ENCODE measurements around the gene NSG2. TPM values are rescaled to one million over a fixed set of nuclear protein-coding genes. Genes with fewer than 3 reads are reported as not detected.

NSG2 gene
- total RNA-seq, 1 donor, result not detected

DNA sequence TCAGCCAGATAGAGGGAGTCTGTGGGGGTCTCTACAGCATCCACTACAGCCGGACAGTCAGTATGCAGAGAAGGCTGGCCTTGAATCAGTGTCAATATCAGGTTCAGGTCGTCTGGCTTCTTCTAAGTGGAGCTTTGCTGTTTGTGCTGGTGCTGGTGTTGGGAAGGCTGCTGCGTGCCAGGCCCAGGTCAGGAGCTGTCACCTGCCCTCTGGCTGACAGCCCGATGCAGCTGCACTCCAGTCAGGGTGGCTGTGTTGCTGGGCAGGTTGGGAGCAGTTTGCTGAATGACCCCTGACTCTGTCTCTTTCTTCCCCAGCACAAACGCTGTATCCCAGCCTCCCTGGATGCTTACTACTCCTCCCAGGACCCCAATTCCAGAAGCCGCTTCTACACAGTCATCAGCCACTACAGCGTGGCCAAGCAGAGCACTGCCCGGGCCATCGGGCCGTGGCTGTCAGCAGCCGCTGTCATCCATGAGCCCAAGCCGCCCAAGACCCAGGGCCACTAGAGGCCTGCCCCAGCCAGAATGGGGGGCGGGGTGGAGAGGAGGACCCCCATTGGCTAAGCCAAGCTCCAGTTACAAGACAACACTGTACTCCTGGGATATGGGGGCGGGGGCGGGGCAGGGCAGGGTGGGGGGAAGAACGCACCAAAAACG is 61.6 kb downstream of the NSG2 start:
- no peaks in the 10 kb centered on the region for H3K9me3 ChIP-seq (ENCODE audit: low read depth, low read length)
- no peak overlapping the region for H3K4me3 ChIP-seq (ENCODE audit: insufficient read depth, low read length)
- H3K4me2 ChIP-seq (ENCODE audit: insufficient read depth, low read length), result no peak overlapping the region
- no peaks in the 10 kb centered on the region for H3K27me3 ChIP-seq (ENCODE audit: insufficient read depth, low read length)
- H3K27ac ChIP-seq (ENCODE audit: low read depth, low read length), result no peak overlapping the region
- DNase-seq (ENCODE audit: insufficient read length, low spot score, missing footprints), result no peak
- H4K20me1 ChIP-seq (ENCODE audit: insufficient read depth, low read length), result no peaks in the 10 kb centered on the region
- TF ChIP-seq, protein P1, sequence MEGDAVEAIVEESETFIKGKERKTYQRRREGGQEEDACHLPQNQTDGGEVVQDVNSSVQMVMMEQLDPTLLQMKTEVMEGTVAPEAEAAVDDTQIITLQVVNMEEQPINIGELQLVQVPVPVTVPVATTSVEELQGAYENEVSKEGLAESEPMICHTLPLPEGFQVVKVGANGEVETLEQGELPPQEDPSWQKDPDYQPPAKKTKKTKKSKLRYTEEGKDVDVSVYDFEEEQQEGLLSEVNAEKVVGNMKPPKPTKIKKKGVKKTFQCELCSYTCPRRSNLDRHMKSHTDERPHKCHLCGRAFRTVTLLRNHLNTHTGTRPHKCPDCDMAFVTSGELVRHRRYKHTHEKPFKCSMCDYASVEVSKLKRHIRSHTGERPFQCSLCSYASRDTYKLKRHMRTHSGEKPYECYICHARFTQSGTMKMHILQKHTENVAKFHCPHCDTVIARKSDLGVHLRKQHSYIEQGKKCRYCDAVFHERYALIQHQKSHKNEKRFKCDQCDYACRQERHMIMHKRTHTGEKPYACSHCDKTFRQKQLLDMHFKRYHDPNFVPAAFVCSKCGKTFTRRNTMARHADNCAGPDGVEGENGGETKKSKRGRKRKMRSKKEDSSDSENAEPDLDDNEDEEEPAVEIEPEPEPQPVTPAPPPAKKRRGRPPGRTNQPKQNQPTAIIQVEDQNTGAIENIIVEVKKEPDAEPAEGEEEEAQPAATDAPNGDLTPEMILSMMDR (IDR thresholded peaks at IDR 0.05; ENCODE audit: extremely low read depth, low read depth, low read length), result no peak
- H2AFZ ChIP-seq (ENCODE audit: low read length), result no peak overlapping the region
- no peaks in the 10 kb centered on the region for H3K36me3 ChIP-seq (ENCODE audit: insufficient read depth, low read length)
- no peaks in the 10 kb centered on the region for H3K4me1 ChIP-seq (ENCODE audit: insufficient read depth, low read length)
- H3K79me2 ChIP-seq (ENCODE audit: insufficient read depth, low read length), result no peaks in the 10 kb centered on the region

DNA sequence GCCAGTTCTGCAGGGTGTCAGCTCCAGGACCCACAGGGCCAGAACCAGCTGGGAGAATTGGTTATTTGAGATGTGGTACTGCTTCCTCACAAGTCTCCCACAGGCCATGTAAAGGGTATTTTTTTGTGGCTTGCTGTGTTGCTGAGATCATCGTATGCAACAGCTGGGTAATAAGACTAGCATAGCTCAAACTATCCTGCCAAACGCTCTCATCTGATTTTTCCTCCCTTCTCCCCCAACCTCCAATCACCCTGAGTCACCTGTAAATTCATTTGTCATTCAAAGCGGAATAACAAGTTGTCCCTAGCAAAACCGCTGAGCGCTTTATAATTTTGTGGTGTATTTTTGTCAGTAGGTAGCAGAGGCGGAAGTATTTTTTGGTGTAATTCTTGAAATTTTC is 63.2 kb downstream of the NSG2 start:
- DNase-seq (ENCODE audit: insufficient read length, low spot score, missing footprints), result no peak
- Histone ChIP-seq H3K36me3 (ENCODE audit: insufficient read depth, low read length) (no peaks in the 10 kb centered on the region), H3K27me3 (ENCODE audit: insufficient read depth, low read length) (no peaks in the 10 kb centered on the region), H3K4me2 (ENCODE audit: insufficient read depth, low read length) (no peak overlapping the region), H3K4me1 (ENCODE audit: insufficient read depth, low read length) (no peaks in the 10 kb centered on the region), H3K4me3 (ENCODE audit: insufficient read depth, low read length) (no peak overlapping the region), H3K27ac (ENCODE audit: low read depth, low read length) (no peak overlapping the region), H4K20me1 (ENCODE audit: insufficient read depth, low read length) (no peaks in the 10 kb centered on the region), H3K9me3 (ENCODE audit: low read depth, low read length) (no peaks in the 10 kb centered on the region), H2AFZ (ENCODE audit: low read length) (no peak overlapping the region), H3K79me2 (ENCODE audit: insufficient read depth, low read length) (no peaks in the 10 kb centered on the region)
- TF ChIP-seq, protein P1 (IDR thresholded peaks at IDR 0.05; ENCODE audit: extremely low read depth, low read depth, low read length), result no peak

- no peak overlapping the region for H3K4me3 ChIP-seq (ENCODE audit: insufficient read depth, low read length)
- no peak overlapping the region for H2AFZ ChIP-seq (ENCODE audit: low read length)
- H3K27me3 ChIP-seq (ENCODE audit: insufficient read depth, low read length), result no peaks in the 10 kb centered on the region
- H3K4me2 ChIP-seq (ENCODE audit: insufficient read depth, low read length), result no peak overlapping the region
- no peaks in the 10 kb centered on the region for H3K36me3 ChIP-seq (ENCODE audit: insufficient read depth, low read length)
- H4K20me1 ChIP-seq (ENCODE audit: insufficient read depth, low read length), result no peaks in the 10 kb centered on the region
- H3K79me2 ChIP-seq (ENCODE audit: insufficient read depth, low read length), result no peaks in the 10 kb centered on the region
- TF ChIP-seq, protein P1 (IDR thresholded peaks at IDR 0.05; ENCODE audit: extremely low read depth, low read depth, low read length), result no peak
- H3K9me3 ChIP-seq (ENCODE audit: low read depth, low read length), result no peaks in the 10 kb centered on the region
- no peak for DNase-seq (ENCODE audit: insufficient read length, low spot score, missing footprints)
- H3K4me1 ChIP-seq (ENCODE audit: insufficient read depth, low read length), result no peaks in the 10 kb centered on the region
- no peak overlapping the region for H3K27ac ChIP-seq (ENCODE audit: low read depth, low read length)
Measured at GRCh38 chr5:174109698-174110260, 64.3 kb downstream of the NSG2 start.

- TF ChIP-seq, protein P1 (IDR thresholded peaks at IDR 0.05; ENCODE audit: extremely low read depth, low read depth, low read length), result no peak
- H2AFZ ChIP-seq (ENCODE audit: low read length), result no peak overlapping the region
- H3K27ac ChIP-seq (ENCODE audit: low read depth, low read length), result no peak overlapping the region
- DNase-seq (ENCODE audit: insufficient read length, low spot score, missing footprints), result no peak
- no peak overlapping the region for H3K4me3 ChIP-seq (ENCODE audit: insufficient read depth, low read length)
- H3K4me2 ChIP-seq (ENCODE audit: insufficient read depth, low read length), result no peak overlapping the region
- no peaks in the 10 kb centered on the region for H3K4me1 ChIP-seq (ENCODE audit: insufficient read depth, low read length)
- no peaks in the 10 kb centered on the region for H3K79me2 ChIP-seq (ENCODE audit: insufficient read depth, low read length)
- H3K9me3 ChIP-seq (ENCODE audit: low read depth, low read length), result no peaks in the 10 kb centered on the region
- H3K36me3 ChIP-seq (ENCODE audit: insufficient read depth, low read length), result no peaks in the 10 kb centered on the region
- H3K27me3 ChIP-seq (ENCODE audit: insufficient read depth, low read length), result no peaks in the 10 kb centered on the region
- no peaks in the 10 kb centered on the region for H4K20me1 ChIP-seq (ENCODE audit: insufficient read depth, low read length)
Measured at GRCh38 chr5:174110310-174110709, 64.8 kb downstream of the NSG2 start.

All from osteoblast (primary cell).